ENCODE results near the gene PCDHA6. TPM values are rescaled to one million over a fixed set of nuclear protein-coding genes. Genes with fewer than 3 reads are reported as not detected.
"Not testable (repeated sequence)": the region's sequence is repeated elsewhere in the genome, so short reads cannot be mapped to it uniquely, and the experiment has no call there.

Gene PCDHA6
- total RNA-seq, 4 donors from 2014 or later: 0.33 to 0.97 (median 0.76) TPM

- Histone ChIP-seq H3K9me3 (peaks cover 0 to 45% (median 17%) of the 10 kb centered on the region in 4 donors), H3K4me3 (peak within 1 kb of the TSS in 3 of 4 donors; percentile 28 to 32 (median 32)), H3K4me1 (no peaks in the 10 kb centered on the region), H3K27ac (replicated peaks in 1 of 4) (no peak within 1 kb of the TSS), H3K36me3 (no peaks in the 10 kb centered on the region), H3K27me3 (peaks cover 0 to 47% (median 2%) of the 10 kb centered on the region in 4 donors)
- intact Hi-C loops (cut with DNase I): no loop called here
- TF ChIP-seq CTCF (IDR thresholded peaks at IDR 0.05): peak; percentile 13 to 31 (median 21)
- no peak for TF ChIP-seq POLR2A (IDR thresholded peaks at IDR 0.05; ENCODE audit: low read depth)
- WGBS: 18% methylated on average over 25 of the region's 41 CpGs
- DNase-seq (ENCODE audit: extremely low spot score): no peak
Measured at GRCh38 chr5:140868721-140869554, 41.2 kb downstream of the PCDHA6 start, which contains the start of gene PCDHA11. Gene PCDHA11 (plus strand): TSS chr5:140868957. CDS start chr5:140869104, 147 bp downstream.

- H3K27ac ChIP-seq (replicated peaks in 1 of 4): no peak overlapping the region
- H3K27me3 ChIP-seq: peaks cover 0 to 52% (median 2%) of the 10 kb centered on the region in 4 donors
- no peaks in the 10 kb centered on the region for H3K36me3 ChIP-seq
- H3K4me3 ChIP-seq: peak overlapping the region in 3 of 4 donors; percentile 28 to 32 (median 32)
- H3K4me1 ChIP-seq: no peaks in the 10 kb centered on the region
- intact Hi-C loops (cut with DNase I): no loop called here
- WGBS: 64% methylated on average over 5 of the region's 5 CpGs
- DNase-seq (ENCODE audit: extremely low spot score): no peak
- TF ChIP-seq POLR2A (IDR thresholded peaks at IDR 0.05; ENCODE audit: low read depth) (no peak), CTCF (IDR thresholded peaks at IDR 0.05) (no peak), EP300 (IDR thresholded peaks at IDR 0.05) (no peak), POLR2AphosphoS5 (IDR thresholded peaks at IDR 0.05) (no peak)
- peaks cover 0 to 45% (median 17%) of the 10 kb centered on the region in 4 donors for H3K9me3 ChIP-seq
Measured at GRCh38 chr5:140869555-140869886, 41.8 kb downstream of the PCDHA6 start.

- no peaks in the 10 kb centered on the region for H3K4me1 ChIP-seq
- WGBS: 44% methylated on average over 19 of the region's 114 CpGs
- DNase-seq (ENCODE audit: extremely low spot score): no peak
- no peak overlapping the region for H3K4me3 ChIP-seq
- intact Hi-C loops (cut with DNase I): no loop called here
- no peaks in the 10 kb centered on the region for H3K36me3 ChIP-seq
- peaks cover 0 to 48% (median 17%) of the 10 kb centered on the region in 4 donors for H3K9me3 ChIP-seq
- peaks cover 0 to 61% (median 4%) of the 10 kb centered on the region in 4 donors for H3K27me3 ChIP-seq
- no peak overlapping the region for H3K27ac ChIP-seq (replicated peaks in 1 of 4)
- no peak for TF ChIP-seq CTCF (IDR thresholded peaks at IDR 0.05)
- TF ChIP-seq EP300 (IDR thresholded peaks at IDR 0.05): no peak
- TF ChIP-seq POLR2A (IDR thresholded peaks at IDR 0.05; ENCODE audit: low read depth): no peak
- no peak for TF ChIP-seq POLR2AphosphoS5 (IDR thresholded peaks at IDR 0.05)
Measured at GRCh38 chr5:140870221-140871201, 42.8 kb downstream of the PCDHA6 start.

- Histone ChIP-seq H3K4me1 (no peaks in the 10 kb centered on the region), H3K4me3 (peak within 1 kb of the TSS in 3 of 4 donors; percentile 32 to 51 (median 38)), H3K27me3 (peaks cover 0 to 74% (median 7%) of the 10 kb centered on the region in 4 donors), H3K27ac (replicated peaks in 1 of 4) (peak within 1 kb of the TSS in 2 of 4 donors; percentile 2 to 20), H3K9me3 (peaks cover 0 to 47% (median 24%) of the 10 kb centered on the region in 4 donors), H3K36me3 (no peaks in the 10 kb centered on the region)
- 25% methylated on average over 33 of the region's 47 CpGs for WGBS
- intact Hi-C loops (cut with DNase I): no loop called here
- no peak for DNase-seq (ENCODE audit: extremely low spot score)
- no peak for TF ChIP-seq POLR2AphosphoS5 (IDR thresholded peaks at IDR 0.05)
- peak in 2 of 3 experiments; percentile 12 to 16 for TF ChIP-seq CTCF (IDR thresholded peaks at IDR 0.05)
- no peak for TF ChIP-seq EP300 (IDR thresholded peaks at IDR 0.05)
- TF ChIP-seq POLR2A (IDR thresholded peaks at IDR 0.05; ENCODE audit: low read depth): no peak
Measured at GRCh38 chr5:140875085-140876065, 47.6 kb downstream of the PCDHA6 start, which contains the start of gene PCDHA12. Gene PCDHA12 (plus strand): TSS chr5:140875308. CDS start chr5:140875473, 165 bp downstream.

- H3K36me3 ChIP-seq; DNase-seq (ENCODE audit: extremely low spot score); H3K4me3 ChIP-seq; intact Hi-C loops (cut with DNase I); H3K4me1 ChIP-seq; H3K27ac ChIP-seq (replicated peaks in 1 of 4): not testable (repeated sequence)
- H3K27me3 ChIP-seq: peaks cover 0 to 66% (median 5%) of the 10 kb centered on the region in 4 donors
- 48% methylated on average over 44 of the region's 80 CpGs for WGBS
- H3K9me3 ChIP-seq: peaks cover 0 to 34% (median 14%) of the 10 kb centered on the region in 4 donors
Measured at GRCh38 chr5:140876541-140877261, 48.9 kb downstream of the PCDHA6 start.

Measured in esophagus muscularis mucosa (tissue), 4 donors.